Activated CD8-positive, alpha-beta memory T cell treated with anti-CD3 and anti-CD28 coated beads for 4 hours (primary cell): Measurements from ENCODE around the gene PARP14.
"Not testable (repeated sequence)": the region's sequence is repeated elsewhere in the genome, so short reads cannot be mapped to it uniquely, and the experiment has no call there.

Experiments
- DNase-seq, 2 donors: peaks; one replicate each; pipeline ENCODE4 v3.0.0-alpha.2; 2020; ENCODE audit warnings: low read depth in 2 of 2

PARP14 gene

GRCh38 chr3:122680475-122681283 lies at the start of gene PARP14:
TSS of gene PARP14 (plus strand) at chr3:122680839. CDS start at chr3:122680884, 45 bp downstream.
- DNase-seq = peak; percentile 39 to 52

GRCh38 chr3:122635789-122636188 lies 44.9 kb upstream of the PARP14 start:
- DNase-seq = no peak

GRCh38 chr3:122636697-122637096 lies 43.9 kb upstream of the PARP14 start:
- DNase-seq = no peak

GRCh38 chr3:122640437-122640999 lies 40.1 kb upstream of the PARP14 start:
- no peak for DNase-seq

GRCh38 chr3:122642935-122643334 lies 37.7 kb upstream of the PARP14 start:
- no peak for DNase-seq

- DNase-seq = no peak
Observed at GRCh38 chr3:122646146-122646988, 34.3 kb upstream of the PARP14 start.

- not testable (repeated sequence) for DNase-seq
Observed at GRCh38 chr3:122651233-122651907, 29.3 kb upstream of the PARP14 start.

- not testable (repeated sequence) for DNase-seq
Observed at GRCh38 chr3:122651962-122652361, 28.7 kb upstream of the PARP14 start.

- not testable (repeated sequence) for DNase-seq
Observed at GRCh38 chr3:122658336-122658735, 22.3 kb upstream of the PARP14 start.

GRCh38 chr3:122660297-122660974 lies 20.2 kb upstream of the PARP14 start:
- DNase-seq = no peak

- DNase-seq = no peak
Observed at GRCh38 chr3:122661633-122662032, 19.0 kb upstream of the PARP14 start.

GRCh38 chr3:122662505-122662904 lies 18.1 kb upstream of the PARP14 start:
- no peak for DNase-seq

- DNase-seq = no peak
Observed at GRCh38 chr3:122665226-122665786, 15.3 kb upstream of the PARP14 start.

GRCh38 chr3:122665881-122666280 lies 14.8 kb upstream of the PARP14 start:
- no peak for DNase-seq

GRCh38 chr3:122668930-122669730 lies 11.5 kb upstream of the PARP14 start:
- no peak for DNase-seq

- DNase-seq = no peak
Observed at GRCh38 chr3:122671553-122671952, 9.1 kb upstream of the PARP14 start.

- DNase-seq = no peak
Observed at GRCh38 chr3:122674339-122674738, 6.3 kb upstream of the PARP14 start.

GRCh38 chr3:122676759-122677158 lies 3.9 kb upstream of the PARP14 start:
- DNase-seq = no peak

- no peak for DNase-seq
Observed at GRCh38 chr3:122677216-122677615, 3.4 kb upstream of the PARP14 start.

GRCh38 chr3:122678506-122678905 lies 2.1 kb upstream of the PARP14 start:
- DNase-seq = no peak
